ENCODE data around the gene UBE4A. TPM values are rescaled to one million over a fixed set of nuclear protein-coding genes. Genes with fewer than 3 reads are reported as not detected.

Gene UBE4A
- total and polyA plus RNA-seq, 9 of the 15 experiments (the other 6 are each of a cell fraction or from before 2014, with no cell fraction given) = 13.5 to 45.2 (median 26.8) TPM

- Histone ChIP-seq H3K4me3 (no peak overlapping the region), H4K20me1 (replicated peaks; ENCODE audit: control insufficient read depth, insufficient read depth, low read length) (no peaks in the 10 kb centered on the region), H3K9me1 (ENCODE audit: control insufficient read depth, insufficient read depth, low read length) (no peaks in the 10 kb centered on the region), H3K36me3 (ENCODE audit: control insufficient read depth, insufficient read depth, low read length) (no peaks in the 10 kb centered on the region), H2AFZ (ENCODE audit: low read depth, low read length) (peak overlapping the region; percentile 64), H3K27ac (ENCODE audit: extremely low read depth, low read depth, low read length) (peak overlapping the region; percentile 10; the same call in 2 of the 3 replicates), H3K9me3 (replicated peaks; ENCODE audit: control insufficient read depth, insufficient read depth, low read depth, low read length) (no peaks in the 10 kb centered on the region), H3K27me3 (ENCODE audit: control insufficient read depth in 2 of 2, insufficient read depth in 2 of 2, low read length in 2 of 2) (no peaks in the 10 kb centered on the region), H3K9ac (ENCODE audit: insufficient read depth in 1 of 2, low read depth in 2 of 2, low read length in 2 of 2) (no peak overlapping the region; a peak in 1 of 4 replicates), H3K4me1 (replicated peaks in 1 of 2; ENCODE audit: control insufficient read depth in 2 of 2, insufficient read depth in 2 of 2, low read length in 2 of 2) (peaks cover 12 to 48% of the 10 kb centered on the region in 2 experiments), H3K4me2 (ENCODE audit: insufficient read depth, low read length) (peak overlapping the region; percentile 53), H3K79me2 (ENCODE audit: control insufficient read depth, insufficient read depth, low read length) (peaks cover 8% of the 10 kb centered on the region; the same call in 2 of the 3 replicates)
- peak; percentile 22 to 45 (median 39) for DNase-seq (ENCODE audit: extremely low read depth in 1 of 4, low spot score in 3 of 4)
- ChIA-PET POLR2A (interaction anchor here (0.9 kb wide), 1 partner anchor 24 kb away, joined by 3 read pairs; no protein-coding TSS in a partner anchor), CTCF (ENCODE audit: low intra/inter-chr PET ratio) (no interaction called here)
- BruUV-seq (replicated peaks) = no TSS peak
- peak; percentile 37 for FAIRE-seq
- intact Hi-C loops (cut with micrococcal nuclease) (no loop called here), in situ Hi-C loops (cut with MboI) (no loop called here)
- peak; percentile 47 for ATAC-seq
- 28% methylated on average over 5 of the region's 5 CpGs for WGBS (ENCODE audit: insufficient coverage, low coverage, missing lambda C conversion rate)
- TF ChIP-seq ZSCAN32 (CRISPR knock-in tag; IDR thresholded peaks at IDR 0.05) = no peak
- TF ChIP-seq ETV6 (IDR thresholded peaks at IDR 0.05; ENCODE audit: borderline replicate concordance in 1 of 2, low read depth in 2 of 2, low read length in 1 of 2) = no peak
- TF ChIP-seq ETV6 (CRISPR knock-in tag; IDR thresholded peaks at IDR 0.05; ENCODE audit: borderline replicate concordance) = 0 out of 2 replicates have a peak, but pooled peaks have one; percentile 51
- TF ChIP-seq CEBPB (tag; IDR thresholded peaks at IDR 0.05) = no peak
- no peak for TF ChIP-seq ZNF280B (CRISPR knock-in tag; IDR thresholded peaks at IDR 0.05)
- TF ChIP-seq CBFA2T2 (conservative IDR thresholded peaks at IDR 0.05) = 0 out of 2 replicates have a peak, but pooled peaks have one; percentile 22
- TF ChIP-seq, protein P1, sequence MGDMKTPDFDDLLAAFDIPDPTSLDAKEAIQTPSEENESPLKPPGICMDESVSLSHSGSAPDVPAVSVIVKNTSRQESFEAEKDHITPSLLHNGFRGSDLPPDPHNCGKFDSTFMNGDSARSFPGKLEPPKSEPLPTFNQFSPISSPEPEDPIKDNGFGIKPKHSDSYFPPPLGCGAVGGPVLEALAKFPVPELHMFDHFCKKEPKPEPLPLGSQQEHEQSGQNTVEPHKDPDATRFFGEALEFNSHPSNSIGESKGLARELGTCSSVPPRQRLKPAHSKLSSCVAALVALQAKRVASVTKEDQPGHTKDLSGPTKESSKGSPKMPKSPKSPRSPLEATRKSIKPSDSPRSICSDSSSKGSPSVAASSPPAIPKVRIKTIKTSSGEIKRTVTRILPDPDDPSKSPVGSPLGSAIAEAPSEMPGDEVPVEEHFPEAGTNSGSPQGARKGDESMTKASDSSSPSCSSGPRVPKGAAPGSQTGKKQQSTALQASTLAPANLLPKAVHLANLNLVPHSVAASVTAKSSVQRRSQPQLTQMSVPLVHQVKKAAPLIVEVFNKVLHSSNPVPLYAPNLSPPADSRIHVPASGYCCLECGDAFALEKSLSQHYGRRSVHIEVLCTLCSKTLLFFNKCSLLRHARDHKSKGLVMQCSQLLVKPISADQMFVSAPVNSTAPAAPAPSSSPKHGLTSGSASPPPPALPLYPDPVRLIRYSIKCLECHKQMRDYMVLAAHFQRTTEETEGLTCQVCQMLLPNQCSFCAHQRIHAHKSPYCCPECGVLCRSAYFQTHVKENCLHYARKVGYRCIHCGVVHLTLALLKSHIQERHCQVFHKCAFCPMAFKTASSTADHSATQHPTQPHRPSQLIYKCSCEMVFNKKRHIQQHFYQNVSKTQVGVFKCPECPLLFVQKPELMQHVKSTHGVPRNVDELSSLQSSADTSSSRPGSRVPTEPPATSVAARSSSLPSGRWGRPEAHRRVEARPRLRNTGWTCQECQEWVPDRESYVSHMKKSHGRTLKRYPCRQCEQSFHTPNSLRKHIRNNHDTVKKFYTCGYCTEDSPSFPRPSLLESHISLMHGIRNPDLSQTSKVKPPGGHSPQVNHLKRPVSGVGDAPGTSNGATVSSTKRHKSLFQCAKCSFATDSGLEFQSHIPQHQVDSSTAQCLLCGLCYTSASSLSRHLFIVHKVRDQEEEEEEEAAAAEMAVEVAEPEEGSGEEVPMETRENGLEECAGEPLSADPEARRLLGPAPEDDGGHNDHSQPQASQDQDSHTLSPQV (IDR thresholded peaks at IDR 0.05) = 0 out of 2 replicates have a peak, but pooled peaks have one; percentile 14
- TF ChIP-seq ZBTB43 (CRISPR knock-in tag; IDR thresholded peaks at IDR 0.05) = 0 out of 2 replicates have a peak, but pooled peaks have one; percentile 43
- TF ChIP-seq ZNF274 (IDR thresholded peaks at IDR 0.05; ENCODE audit: borderline replicate concordance, low read depth, low read length) = no peak
- TF ChIP-seq TCF3 (CRISPR knock-in tag; IDR thresholded peaks at IDR 0.05) = peak; percentile 71
- peak; percentile 45; the same call in 1 of the 2 replicates for TF ChIP-seq DPF2 (IDR thresholded peaks at IDR 0.05)
- TF ChIP-seq GTF2A2 (tag; IDR thresholded peaks at IDR 0.05) = no peak
- no peak for TF ChIP-seq ILF3 (IDR thresholded peaks at IDR 0.05; ENCODE audit: borderline replicate concordance)
- TF ChIP-seq NCOR1 (IDR thresholded peaks at IDR 0.05) = peak; percentile 35
- TF ChIP-seq ZNF347 (CRISPR knock-in tag; IDR thresholded peaks at IDR 0.05; ENCODE audit: low read depth) = no peak
- no peak for TF ChIP-seq XRCC4 (IDR thresholded peaks at IDR 0.05; ENCODE audit: extremely low read depth, insufficient read depth, insufficient read length)
Observed at GRCh38 chr11:118339281-118339961, 20.0 kb upstream of the UBE4A start.

Data from K562 (cell line).